HCT116 (cell line): ENCODE data around the gene SMIM3. TPM values are rescaled to one million over a fixed set of nuclear protein-coding genes. Genes with fewer than 3 reads are reported as not detected.

Source experiments
- ATAC-seq: fragments of 200-7000 bp; cut with Tn5 transposase; 2 replicates; pipeline ENCODE4 v1.9.1; 2020; ENCODE audit warnings: mild to moderate bottlenecking, moderate library complexity
- BruUV-seq: library from RNA; stranded (reverse); fragments of 400-500 nt; replicated peaks from 2 replicates; lab custom pipeline; 2021; lab: Mats Ljungman, UMichigan
- CTCF ChIA-PET: fragments of 300-600 bp; sonication (Branson Sonifier 250); formaldehyde crosslinking; loops from one replicate; lab custom pipeline; 2021; ENCODE audit warnings: antibody characterized with exemption; lab: Charles Lee
- POLR2A ChIA-PET: fragments of 300-600, 350-600 bp; sonication (Branson Sonifier 250); formaldehyde crosslinking; loops from one replicate; lab custom pipeline; 2021; ENCODE audit warnings: antibody characterized with exemption; lab: Charles Lee
- RAD21 ChIA-PET, 2 experiments: fragments of 300-600 bp; sonication (Branson Sonifier 250); formaldehyde crosslinking; loops; one replicate each; lab custom pipeline; 2023; ENCODE audit warnings: low total read pairs in 2 of 2; ENCODE audit not compliant: uncharacterized antibody in 2 of 2, unreplicated experiment in 2 of 2, low non-redundant PET in 1 of 2; lab: Charles Lee
- DNase-seq: peaks from one replicate; pipeline ENCODE4 v3.0.0-alpha.2; 2010; ENCODE audit warnings: low read depth, low spot score
- H2AFZ ChIP-seq: fragments of 200-600 bp; shearing (Covaris generic), sonication (generic); 2 replicates; pipeline ENCODE4 v1.6.1; 2017; ENCODE audit warnings: low read depth, mixed run types, mixed read lengths, antibody characterized with exemption, low read length; ENCODE audit not compliant: poor library complexity, severe bottlenecking
- H3K27ac ChIP-seq: 2 replicates; pipeline ENCODE4 v1.5.1; 2012; ENCODE audit warnings: low read depth, low read length
- H3K27me3 ChIP-seq: fragments of 200-600 bp; sonication (generic); 2 replicates; pipeline ENCODE4 v1.6.1; 2016; ENCODE audit warnings: mixed run types, low read length, mixed read lengths; ENCODE audit not compliant: insufficient read depth
- H3K36me3 ChIP-seq, 2 experiments: fragments of 200-500 bp in 1 of 2; fragments of 200-600 bp in 1 of 2; sonication (Bioruptor generic) in 1 of 2; sonication (generic) in 1 of 2; 2 replicates each; pipeline versions ENCODE4 v1.5.1 to v1.6.1; 2014 to 2016; ENCODE audit warnings: low read length in 2 of 2, inconsistent platforms in 1 of 2, mixed read lengths in 1 of 2, mixed run types in 1 of 2; ENCODE audit not compliant: insufficient read depth in 2 of 2, control insufficient read depth in 1 of 2
- H3K4me1 ChIP-seq, 2 experiments: fragments of 200-600 bp in 1 of 2; sonication (generic) in 1 of 2; 2 replicates each; pipeline versions ENCODE4 v1.5.1 to v1.6.1; 2012 to 2017; ENCODE audit warnings: low read length in 2 of 2, inconsistent platforms in 1 of 2, mild to moderate bottlenecking in 1 of 2, mixed read lengths in 1 of 2, mixed run types in 1 of 2, moderate library complexity in 1 of 2; ENCODE audit not compliant: insufficient read depth in 2 of 2, control insufficient read depth in 1 of 2
- H3K4me2 ChIP-seq: fragments of 200-600 bp; sonication (generic); 2 replicates; pipeline ENCODE4 v1.6.1; 2017; ENCODE audit warnings: mixed run types, low read length, mixed read lengths
- H3K4me3 ChIP-seq, 2 experiments: fragments of 200-600 bp in 1 of 2; sonication (generic) in 1 of 2; replicated peaks in 1 of 2; 2 replicates each; pipeline ENCODE4 v1.5.1; 2011 to 2016; ENCODE audit warnings: low read length in 2 of 2, control low read depth in 1 of 2, low read depth in 1 of 2, mild to moderate bottlenecking in 1 of 2, mixed read lengths in 1 of 2, mixed run types in 1 of 2
- H3K79me2 ChIP-seq: fragments of 200-600 bp; sonication (generic); 2 replicates; pipeline ENCODE4 v1.6.1; 2017; ENCODE audit warnings: mild to moderate bottlenecking, mixed run types, low read length, moderate library complexity, mixed read lengths; ENCODE audit not compliant: insufficient read depth
- H3K9ac ChIP-seq: fragments of 200-600 bp; sonication (generic); 2 replicates; pipeline ENCODE4 v1.6.1; 2016; ENCODE audit warnings: low read length, mixed read lengths
- H3K9me2 ChIP-seq: fragments of 200-600 bp; sonication (generic), shearing (Covaris generic); 2 replicates; pipeline ENCODE4 v1.6.1; 2017; ENCODE audit warnings: mixed run types, mild to moderate bottlenecking, moderate library complexity; ENCODE audit not compliant: insufficient read depth
- H3K9me3 ChIP-seq, 2 experiments: fragments of 200-500 bp in 1 of 2; fragments of 200-600 bp in 1 of 2; sonication (Bioruptor generic) in 1 of 2; sonication (generic) in 1 of 2; 2 replicates each; pipeline ENCODE4 v1.6.1; 2014 to 2017; ENCODE audit warnings: low read length in 2 of 2, mixed read lengths in 2 of 2, inconsistent platforms in 1 of 2, low read depth in 1 of 2, mild to moderate bottlenecking in 1 of 2, mixed run types in 1 of 2, moderate library complexity in 1 of 2; ENCODE audit not compliant: control insufficient read depth in 1 of 2, insufficient read depth in 1 of 2
- H4K20me1 ChIP-seq: fragments of 200-600 bp; sonication (generic), shearing (Covaris generic); 2 replicates; pipeline ENCODE4 v1.6.1; 2017; ENCODE audit warnings: mixed run types, mild to moderate bottlenecking, moderate library complexity; ENCODE audit not compliant: insufficient read depth
- ELF1 ChIP-seq: IDR thresholded peaks from 2 replicates; pipeline ENCODE4 v1.6.1; 2012; ENCODE audit warnings: low read depth, borderline replicate concordance
- EZH2phosphoT487 ChIP-seq: fragments of 200-600 bp; IDR thresholded peaks from 2 replicates; pipeline ENCODE4 v1.6.1; 2018; ENCODE audit warnings: antibody characterized with exemption, borderline replicate concordance
- FOSL1 ChIP-seq: IDR thresholded peaks from 2 replicates; pipeline ENCODE4 v1.6.1; 2012; ENCODE audit warnings: low read depth
- JUND ChIP-seq: IDR thresholded peaks from 2 replicates; pipeline ENCODE4 v1.6.1; 2012
- POLR2A ChIP-seq: IDR thresholded peaks from 2 replicates; pipeline ENCODE4 v1.7.0; 2011; ENCODE audit warnings: borderline replicate concordance; ENCODE audit not compliant: insufficient read depth, insufficient read length; ENCODE audit errors: extremely low read depth
- RAD21 ChIP-seq: IDR thresholded peaks from 2 replicates; pipeline ENCODE4 v1.6.1; 2012; ENCODE audit warnings: low read depth, mild to moderate bottlenecking
- SIN3A ChIP-seq: IDR thresholded peaks from 2 replicates; pipeline ENCODE4 v1.6.1; 2012; ENCODE audit warnings: low read depth
- SP1 ChIP-seq: IDR thresholded peaks from 2 replicates; pipeline ENCODE4 v1.6.1; 2012; ENCODE audit warnings: low read depth
- SRF ChIP-seq: IDR thresholded peaks from 2 replicates; pipeline ENCODE4 v1.6.1; 2012; ENCODE audit warnings: low read depth
- YY1 ChIP-seq: IDR thresholded peaks from 2 replicates; pipeline ENCODE4 v1.6.1; 2011; ENCODE audit warnings: low read length, low read depth, moderate library complexity, mild to moderate bottlenecking; ENCODE audit not compliant: insufficient replicate concordance; ENCODE audit errors: extremely low read depth
- ZBTB33 ChIP-seq: IDR thresholded peaks from 2 replicates; pipeline ENCODE4 v1.6.1; 2011; ENCODE audit warnings: mild to moderate bottlenecking, low read length, moderate library complexity; ENCODE audit not compliant: insufficient replicate concordance; ENCODE audit errors: extremely low read depth
- ZNF274 ChIP-seq: fragments of 200-500 bp; sonication (Bioruptor generic); IDR thresholded peaks from 2 replicates; pipeline ENCODE4 v1.6.1; 2014; ENCODE audit warnings: mild to moderate bottlenecking, low read depth, low read length, inconsistent platforms
- intact Hi-C: fragments of 100-400 bp; cut with micrococcal nuclease; formaldehyde crosslinking; loops from 2 replicates; pipeline ENCODE4 v1.10.0; 2022
- total RNA-seq: library from RNA; stranded (reverse); gene quantifications from one replicate; pipeline ENCODE4 v1.2.1, GENCODE V29; 2021; ENCODE audit not compliant: unreplicated experiment
- TF ChIP-seq, protein P1 (sequence below): IDR thresholded peaks from 2 replicates; pipeline ENCODE4 v1.6.1; 2012

The SMIM3 gene
- total RNA-seq, 1 experiment from 2014 or later, result 35.4 TPM

- peaks cover 0 to 11% of the 10 kb centered on the region in 2 experiments; a peak in 1 of 4 replicates for H3K36me3 ChIP-seq
- peaks cover 27% of the 10 kb centered on the region for H3K79me2 ChIP-seq
- CTCF ChIA-PET, result no interaction called here
- no peaks in the 10 kb centered on the region for H4K20me1 ChIP-seq
- H3K4me1 ChIP-seq, result peaks cover 17% of the 10 kb centered on the region in 2 experiments
- H3K4me3 ChIP-seq, result no peak overlapping the region
- no peak overlapping the region for H3K4me2 ChIP-seq
- DNase-seq, result no peak
- no peak overlapping the region for H3K9ac ChIP-seq
- POLR2A ChIA-PET, result no interaction called here
- BruUV-seq, result no TSS peak
- H3K9me3 ChIP-seq, result no peaks in the 10 kb centered on the region
- intact Hi-C loops, result no loop called here
- RAD21 ChIA-PET, result no interaction called here
- H2AFZ ChIP-seq, result no peak overlapping the region
- H3K27ac ChIP-seq, result no peak overlapping the region
- TF ChIP-seq SP1 (no peak), SRF (no peak), YY1 (no peak), POLR2A (no peak), FOSL1 (no peak), EZH2phosphoT487 (no peak)
- TF ChIP-seq, protein P1, sequence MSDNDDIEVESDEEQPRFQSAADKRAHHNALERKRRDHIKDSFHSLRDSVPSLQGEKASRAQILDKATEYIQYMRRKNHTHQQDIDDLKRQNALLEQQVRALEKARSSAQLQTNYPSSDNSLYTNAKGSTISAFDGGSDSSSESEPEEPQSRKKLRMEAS, result no peak
- no peaks in the 10 kb centered on the region for H3K27me3 ChIP-seq
- no peak for ATAC-seq
- H3K9me2 ChIP-seq, result no peaks in the 10 kb centered on the region
Observed at GRCh38 chr5:150794927-150795326, 16.4 kb downstream of the SMIM3 start.

- H3K79me2 ChIP-seq, result peaks cover 6% of the 10 kb centered on the region; the same call in 1 of the 2 replicates
- H3K4me2 ChIP-seq, result no peak overlapping the region
- H3K9me2 ChIP-seq, result no peaks in the 10 kb centered on the region
- POLR2A ChIA-PET, result no interaction called here
- RAD21 ChIA-PET, result no interaction called here
- intact Hi-C loops, result no loop called here
- TF ChIP-seq, protein P1, result no peak
- TF ChIP-seq RAD21, result no peak
- no peak for TF ChIP-seq FOSL1
- no peak for TF ChIP-seq ELF1
- TF ChIP-seq JUND, result no peak
- no peak for TF ChIP-seq SIN3A
- TF ChIP-seq ZNF274, result no peak
- TF ChIP-seq ZBTB33, result no peak
- H3K36me3 ChIP-seq, result peaks cover 0 to 11% of the 10 kb centered on the region in 2 experiments; a peak in 1 of 4 replicates
- no peak overlapping the region for H3K27ac ChIP-seq
- H3K4me1 ChIP-seq, result peaks cover 0 to 14% of the 10 kb centered on the region in 2 experiments; a peak in 2 of 4 replicates
- ATAC-seq (no peak), DNase-seq (no peak)
- no peaks in the 10 kb centered on the region for H4K20me1 ChIP-seq
- no TSS peak for BruUV-seq
- no peak overlapping the region for H3K4me3 ChIP-seq
- no peaks in the 10 kb centered on the region for H3K27me3 ChIP-seq
- H3K9me3 ChIP-seq, result no peaks in the 10 kb centered on the region
- no peak overlapping the region for H2AFZ ChIP-seq
- H3K9ac ChIP-seq, result no peak overlapping the region
- CTCF ChIA-PET, result no interaction called here
Observed at GRCh38 chr5:150797384-150797783, 18.8 kb downstream of the SMIM3 start.
